SKM-1 treated with dmso at 0.1 percent for 144 hours (cell line): Measurements from ENCODE around the gene SLC38A10.

Experiments
- DNase-seq: peaks from one replicate; lab custom pipeline; 2025; ENCODE audit not compliant: unreplicated experiment; lab: John Stamatoyannopoulos, UW

SLC38A10 gene

DNA sequence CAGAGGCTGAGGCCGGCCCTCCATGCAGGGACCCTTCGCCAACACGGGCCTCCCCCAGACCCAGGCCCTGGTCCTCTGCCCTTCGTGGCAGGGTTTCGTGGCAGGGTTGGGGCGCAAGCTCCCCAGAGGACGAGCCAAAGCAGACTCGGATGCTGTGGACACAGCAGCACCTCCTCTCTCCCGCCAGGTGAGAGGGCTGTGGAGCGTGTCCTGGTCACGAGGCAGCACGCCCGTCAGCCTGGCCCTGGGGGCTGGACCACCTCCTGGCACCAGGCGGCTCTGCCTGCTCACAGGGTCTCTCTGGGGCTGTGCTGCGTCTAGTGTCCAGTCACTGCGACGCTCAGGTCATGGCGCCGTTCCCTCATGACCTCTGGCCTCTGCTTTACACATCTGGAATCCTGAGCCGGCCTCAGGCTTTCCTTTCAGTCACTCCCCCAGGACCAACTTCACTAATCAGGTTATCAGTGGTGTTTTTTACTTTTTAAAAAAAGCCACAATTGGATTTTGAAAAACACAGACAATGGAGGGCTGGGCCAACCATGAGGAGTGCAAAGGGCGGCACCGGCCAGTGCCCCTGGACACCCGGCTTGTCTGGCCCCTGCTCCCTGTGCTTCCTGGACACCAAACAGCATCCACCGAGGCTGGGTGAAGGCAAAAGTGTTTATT is 50.6 kb downstream of the SLC38A10 start:
- no peak for DNase-seq

GRCh38 chr17:81243333-81243664 is 51.8 kb downstream of the SLC38A10 start:
- DNase-seq = no peak

DNA sequence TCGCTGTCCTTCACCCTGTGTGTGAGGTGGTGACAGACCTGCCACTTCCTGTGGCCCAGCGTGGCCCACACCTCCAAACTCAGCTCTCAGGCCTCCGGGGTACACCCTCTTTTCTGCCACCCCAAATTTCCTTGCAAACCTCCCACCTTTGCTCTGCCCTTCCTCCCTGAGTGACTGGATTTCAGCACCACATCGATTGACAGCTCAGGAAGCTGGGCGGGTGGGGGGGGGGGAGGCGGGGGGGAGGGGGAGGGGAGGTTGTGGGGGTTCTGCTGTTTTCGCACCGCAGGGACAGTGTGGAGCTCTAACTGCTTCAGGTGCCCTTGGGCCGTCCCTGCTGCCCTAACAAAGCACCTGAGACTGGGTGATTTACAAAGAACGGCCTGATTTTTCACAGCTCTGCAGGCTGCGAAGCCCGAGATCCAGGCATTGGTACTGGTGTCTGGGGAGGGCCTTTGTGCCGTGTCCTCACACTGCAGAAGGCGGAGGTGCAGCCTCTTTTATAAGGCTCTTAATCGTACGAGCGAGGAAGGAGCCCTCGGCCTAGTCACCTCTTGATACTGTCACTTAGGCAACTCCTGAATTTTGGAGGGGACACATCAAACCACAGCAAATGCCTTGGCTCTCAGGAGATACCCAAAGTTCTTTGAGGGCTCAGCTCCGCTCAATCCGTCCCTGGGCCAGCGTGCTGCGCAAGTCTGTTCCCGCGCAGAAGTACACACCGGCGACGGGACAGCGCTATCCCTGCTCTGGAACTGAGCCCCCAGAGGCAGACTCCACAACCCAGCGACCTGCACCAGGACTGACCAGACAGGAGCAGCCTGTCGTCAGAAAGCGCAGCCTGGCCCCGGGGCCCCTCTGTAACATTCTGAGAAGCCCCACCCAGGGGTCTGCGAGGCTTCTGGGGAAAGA is 52.4 kb downstream of the SLC38A10 start:
- no peak for DNase-seq

GRCh38 chr17:81241648-81242420 is 53.3 kb downstream of the SLC38A10 start:
- DNase-seq = peak; percentile 28

GRCh38 chr17:81241203-81241602 is 53.9 kb downstream of the SLC38A10 start:
- no peak for DNase-seq

GRCh38 chr17:81240761-81241160 is 54.3 kb downstream of the SLC38A10 start:
- no peak for DNase-seq

- DNase-seq = no peak
Observed at GRCh38 chr17:81239714-81240555, 55.2 kb downstream of the SLC38A10 start.

DNA sequence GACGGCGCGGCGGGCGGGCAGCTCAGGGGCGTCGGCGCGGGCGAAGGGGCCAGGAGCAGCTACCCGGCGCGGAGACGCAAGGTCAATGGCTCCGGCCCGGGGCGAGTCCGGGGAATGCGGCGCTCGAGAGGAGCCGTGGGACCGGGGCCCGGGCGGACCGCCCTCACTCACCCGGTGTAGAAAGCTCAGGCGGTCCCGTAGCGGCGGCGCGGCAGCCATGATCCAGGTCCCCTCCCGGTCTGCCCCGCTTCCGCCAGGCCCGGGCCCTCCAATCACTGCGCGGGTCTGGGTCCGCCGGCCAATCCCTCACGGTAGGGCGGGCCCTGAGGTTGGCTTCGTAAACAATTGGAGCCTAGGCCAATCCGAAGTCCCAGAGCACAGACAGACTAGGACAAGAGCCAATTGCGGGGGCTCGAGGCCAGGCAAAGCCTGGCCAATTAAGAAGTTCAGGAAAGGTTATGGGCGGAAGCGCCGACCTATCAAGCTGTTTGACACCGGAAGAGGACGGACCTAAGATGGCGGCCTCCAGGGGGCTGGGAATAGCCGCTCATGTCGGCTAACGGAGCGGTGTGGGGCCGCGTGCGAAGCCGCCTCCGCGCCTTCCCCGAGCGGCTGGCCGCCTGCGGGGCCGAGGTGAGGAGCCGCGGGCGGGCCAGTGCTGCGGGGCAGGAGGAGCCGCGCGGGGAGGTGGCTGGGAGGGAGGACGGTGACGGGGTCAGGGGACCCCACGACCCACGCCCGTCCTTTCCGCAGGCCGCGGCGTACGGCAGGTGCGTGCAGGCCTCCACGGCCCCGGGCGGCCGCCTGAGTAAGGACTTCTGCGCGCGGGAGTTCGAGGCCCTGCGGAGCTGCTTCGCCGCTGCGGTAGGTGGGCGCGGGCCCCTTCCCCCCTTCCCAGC is 56.0 kb downstream of the SLC38A10 start, which contains the start of the genes NDUFAF8 and TEPSIN:
Gene NDUFAF8, plus strand, starts transcription at position 504 of the 899 bp plus-strand sequence. Its CDS starts 46 bp downstream, at position 550.
Gene TEPSIN, minus strand, starts transcription at position 241 of the 899 bp plus-strand sequence. Its CDS starts 22 bp downstream, at position 219.
- DNase-seq = peak; percentile 99

DNA sequence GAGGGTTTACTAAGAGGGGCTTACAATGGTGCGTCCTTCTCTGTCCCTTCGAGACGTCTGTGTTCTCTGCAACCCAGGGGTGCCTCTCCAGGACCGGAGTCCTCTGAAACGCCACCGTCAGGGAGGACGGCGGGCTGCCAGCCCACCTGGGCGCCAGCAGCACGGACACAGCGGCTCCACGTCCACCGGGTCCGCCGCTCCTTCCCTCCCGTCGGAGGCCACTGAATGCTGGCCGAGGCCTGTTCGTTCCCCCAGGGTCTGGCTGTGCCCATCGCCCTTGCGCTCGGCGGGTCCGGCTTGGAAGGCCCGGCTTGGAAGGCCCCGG is 56.7 kb downstream of the SLC38A10 start:
- no peak for DNase-seq

DNA sequence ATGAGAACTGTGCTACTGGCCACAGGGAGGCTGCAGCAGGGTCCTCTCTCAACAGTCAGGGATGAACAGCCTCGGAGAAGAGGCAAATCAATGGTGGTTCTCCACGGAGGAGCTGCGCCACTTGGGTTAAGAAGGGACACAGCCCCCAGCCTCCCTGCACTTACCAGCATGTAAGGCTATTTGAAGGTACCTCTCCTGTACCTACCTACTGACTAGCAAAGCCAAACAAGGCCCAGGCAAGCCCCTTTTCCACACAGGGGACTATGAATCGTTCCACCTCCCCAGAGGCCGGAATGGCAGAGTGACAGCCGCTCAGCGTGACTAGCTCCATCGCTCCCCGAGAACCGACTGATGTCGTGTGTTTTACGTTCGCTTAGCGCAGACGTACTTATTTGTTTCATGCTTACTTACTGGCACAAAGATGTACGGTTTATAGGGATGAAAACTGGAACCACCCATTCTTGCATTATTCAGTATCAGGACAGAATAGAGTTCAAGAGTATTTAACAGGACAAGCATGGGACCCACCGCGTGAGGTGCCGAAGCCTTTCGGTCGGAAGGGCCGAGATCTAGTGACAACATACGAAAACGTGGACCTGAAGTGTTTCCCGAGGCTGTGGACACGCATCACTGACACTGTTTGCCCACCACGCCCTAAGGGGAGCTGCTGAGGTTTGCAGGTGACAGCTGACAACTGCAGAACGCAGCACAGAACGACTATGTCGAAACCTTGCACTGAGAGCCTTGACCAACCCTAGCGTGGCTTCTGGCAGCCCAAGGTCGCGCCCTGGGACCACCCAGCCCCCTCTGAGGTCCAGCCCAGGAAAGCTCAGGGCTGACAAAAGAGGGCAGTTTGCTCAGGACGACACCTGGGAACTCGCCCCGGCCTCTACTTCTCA is 57.3 kb downstream of the SLC38A10 start:
- DNase-seq = no peak

GRCh38 chr17:81236784-81237183 is 58.3 kb downstream of the SLC38A10 start:
- DNase-seq = no peak

DNA sequence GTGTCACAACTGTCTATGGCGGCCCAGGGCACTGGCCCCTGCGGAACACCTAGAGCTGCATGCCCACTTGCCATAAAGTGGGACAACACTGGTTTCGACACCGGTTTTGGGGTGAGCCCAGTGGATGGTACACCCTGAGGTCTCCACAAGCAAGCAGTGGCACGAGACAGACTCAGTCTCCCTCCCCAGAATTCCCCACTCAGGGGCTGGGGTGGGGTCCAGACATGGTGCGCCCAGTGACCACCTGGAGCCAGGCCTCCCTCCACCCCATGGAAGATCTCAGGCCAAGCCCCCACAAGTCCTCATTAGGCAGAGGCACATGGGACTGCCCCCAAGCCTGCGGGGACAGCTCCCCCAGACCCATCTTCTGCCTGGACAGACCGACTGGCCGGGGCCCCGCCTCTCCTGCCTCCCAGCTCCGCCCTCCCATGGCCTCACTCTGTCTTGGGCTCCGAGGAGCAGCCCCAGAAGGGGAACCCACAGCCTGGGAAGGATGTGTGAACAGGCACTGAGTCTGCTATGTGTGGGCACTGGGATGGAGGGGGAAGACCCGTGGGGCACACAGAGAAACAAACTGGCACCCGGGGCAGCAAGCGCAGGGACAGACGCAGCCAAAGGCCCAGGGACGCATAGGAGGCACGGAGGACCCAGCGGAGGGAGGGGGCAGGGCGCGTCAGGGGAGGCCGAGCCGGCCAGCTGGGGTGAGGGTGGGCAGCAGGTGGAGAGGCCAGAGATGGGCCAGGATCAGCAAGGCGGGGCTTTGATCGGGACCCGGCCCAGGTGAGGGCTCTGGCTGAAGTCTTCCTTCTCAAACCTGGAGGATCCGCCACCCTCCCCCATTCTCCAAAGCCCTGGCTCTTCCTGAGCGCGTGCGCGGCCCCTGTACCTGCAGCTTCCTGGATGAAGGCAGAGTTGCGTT is 59.0 kb downstream of the SLC38A10 start:
- DNase-seq = no peak

DNA sequence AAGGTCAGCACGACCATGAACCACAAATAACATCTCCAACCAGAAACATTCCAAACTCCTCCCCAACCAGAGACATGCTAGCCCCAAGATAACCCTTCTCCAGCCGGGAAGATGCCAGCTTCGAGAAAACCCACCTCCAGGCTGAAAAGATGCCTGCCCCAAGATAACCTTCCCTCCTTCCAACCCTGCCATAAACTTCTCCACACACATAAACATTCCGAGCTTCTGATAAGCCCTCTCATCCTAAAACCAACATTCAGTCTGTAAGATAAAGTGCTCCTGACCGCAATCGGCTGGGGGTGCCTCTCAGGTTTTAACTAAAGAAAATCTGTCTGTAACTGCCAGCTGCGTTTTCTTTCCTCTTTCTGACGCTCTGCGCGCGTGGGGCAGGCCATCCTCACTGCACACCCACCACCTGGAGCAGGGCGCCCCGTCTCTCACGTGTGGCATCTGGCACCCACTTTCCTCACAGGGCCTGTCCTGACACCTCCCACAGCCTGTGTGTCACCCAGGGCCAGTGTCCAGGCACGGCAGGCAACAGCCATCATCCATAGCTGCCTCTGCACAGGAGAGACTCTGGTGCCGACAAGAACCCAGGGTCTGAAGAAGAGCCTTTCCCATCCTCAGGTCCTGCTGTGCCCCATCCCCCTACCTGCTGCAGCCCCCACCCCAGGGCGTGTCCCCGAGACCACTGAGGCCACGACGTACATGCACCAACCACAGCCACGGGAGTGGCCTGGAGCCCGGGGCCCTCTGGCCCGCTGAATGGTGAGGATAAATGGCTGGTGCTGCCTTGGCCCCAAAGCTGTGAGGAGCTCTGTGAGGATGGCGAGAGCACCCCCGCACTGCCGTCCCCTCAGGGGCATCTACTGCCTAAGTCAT is 59.9 kb downstream of the SLC38A10 start:
- no peak for DNase-seq

DNA sequence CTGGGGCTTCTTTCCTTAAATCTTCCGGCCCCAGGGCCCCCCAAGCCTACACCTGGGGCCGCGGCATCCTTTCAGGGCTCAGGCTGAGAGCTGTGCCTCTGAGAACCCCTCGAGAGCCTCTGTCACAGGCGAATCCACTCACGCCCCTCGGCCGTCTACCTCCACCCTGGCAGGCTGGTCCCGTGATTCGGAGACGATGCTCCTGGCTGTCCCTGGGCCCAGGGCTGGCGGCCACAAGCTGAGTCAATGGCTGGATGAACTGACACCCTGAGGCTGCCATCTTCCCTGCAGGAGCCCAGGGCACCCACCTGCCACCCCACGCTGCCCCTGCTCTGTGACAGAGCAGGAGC is 60.6 kb downstream of the SLC38A10 start:
- DNase-seq = no peak

GRCh38 chr17:81233811-81234505 is 61.1 kb downstream of the SLC38A10 start:
- DNase-seq = no peak

GRCh38 chr17:81233316-81233715 is 61.8 kb downstream of the SLC38A10 start:
- DNase-seq = no peak
